OCI-LY1 (cell line): ENCODE measurements around the gene MTFR2.

ENCODE experiments used
- H2AFZ ChIP-seq: fragments of 200-600 bp; sonication (generic), shearing (Covaris generic); 2 replicates; pipeline ENCODE4 v1.6.0; 2014; ENCODE audit warnings: antibody characterized with exemption, mild to moderate bottlenecking, low read length
- H3F3A ChIP-seq: fragments of 200-600 bp; sonication (generic), shearing (Covaris generic); 2 replicates; pipeline ENCODE4 v1.6.0; 2014; ENCODE audit warnings: mild to moderate bottlenecking, antibody characterized with exemption, low read length, moderate library complexity; ENCODE audit not compliant: insufficient read depth
- H3K27ac ChIP-seq: fragments of 200-600 bp; sonication (generic); 2 replicates; pipeline ENCODE4 v1.5.1; 2014; ENCODE audit warnings: low read length, mixed run types, mild to moderate bottlenecking, low read depth; ENCODE audit not compliant: poor library complexity, severe bottlenecking
- H3K27me3 ChIP-seq: fragments of 200-600 bp; sonication (generic); 2 replicates; pipeline ENCODE4 v1.6.0; 2014; ENCODE audit warnings: antibody characterized with exemption, mild to moderate bottlenecking, low read length, moderate library complexity; ENCODE audit not compliant: insufficient read depth
- H3K36me3 ChIP-seq: fragments of 200-600 bp; sonication (generic); 2 replicates; pipeline ENCODE4 v1.6.1; 2014; ENCODE audit warnings: mild to moderate bottlenecking, antibody characterized with exemption, low read length, moderate library complexity, mixed read lengths; ENCODE audit not compliant: insufficient read depth
- H3K4me1 ChIP-seq: fragments of 200-600 bp; sonication (generic); 2 replicates; pipeline ENCODE4 v1.5.1; 2014; ENCODE audit warnings: mild to moderate bottlenecking, low read length, moderate library complexity; ENCODE audit not compliant: insufficient read depth, severe bottlenecking
- H3K4me2 ChIP-seq: fragments of 200-600 bp; sonication (generic), shearing (Covaris generic); 2 replicates; pipeline ENCODE4 v1.6.1; 2014; ENCODE audit warnings: low read length
- H3K4me3 ChIP-seq: fragments of 200-600 bp; sonication (generic); 2 replicates; pipeline ENCODE4 v1.5.1; 2014; ENCODE audit warnings: low read length, low read depth, mild to moderate bottlenecking, mixed read lengths; ENCODE audit not compliant: poor library complexity, severe bottlenecking
- H3K79me2 ChIP-seq: fragments of 200-600 bp; shearing (Covaris generic); 2 replicates; pipeline ENCODE4 v1.6.1; 2016; ENCODE audit warnings: mixed run types, low read length, mixed read lengths; ENCODE audit not compliant: insufficient read depth
- H3K9ac ChIP-seq: fragments of 200-600 bp; sonication (generic), shearing (Covaris generic); 2 replicates; pipeline ENCODE4 v1.6.1; 2014; ENCODE audit warnings: mild to moderate bottlenecking, low read length, mixed read lengths
- H3K9me2 ChIP-seq: fragments of 200-600 bp; sonication (generic), shearing (Covaris generic); 2 replicates; pipeline ENCODE4 v1.6.1; 2014; ENCODE audit warnings: low read depth, mild to moderate bottlenecking, low read length, mixed read lengths
- H3K9me3 ChIP-seq: fragments of 200-600 bp; shearing (Covaris generic); 2 replicates; pipeline ENCODE4 v1.6.1; 2014; ENCODE audit warnings: low read length, mixed read lengths
- H4K20me1 ChIP-seq: fragments of 200-600 bp; sonication (generic), shearing (Covaris generic); 2 replicates; pipeline ENCODE4 v1.6.0; 2016; ENCODE audit warnings: mild to moderate bottlenecking, low read length; ENCODE audit not compliant: insufficient read depth
- EZH2 ChIP-seq: fragments of 200-600 bp; sonication (generic), shearing (Covaris generic); IDR thresholded peaks from 2 replicates; pipeline ENCODE4 v1.8.0; 2017; ENCODE audit warnings: borderline replicate concordance, mixed run types, mild to moderate bottlenecking, antibody characterized with exemption, low read length, moderate library complexity, mixed read lengths
- TF ChIP-seq, protein P1 (sequence below): fragments of 200-600 bp; sonication (generic), shearing (Covaris generic); IDR thresholded peaks from 2 replicates; pipeline ENCODE4 v1.5.1; 2017; ENCODE audit warnings: mild to moderate bottlenecking, antibody characterized with exemption, low read length, moderate library complexity, mixed read lengths

MTFR2 gene

DNA sequence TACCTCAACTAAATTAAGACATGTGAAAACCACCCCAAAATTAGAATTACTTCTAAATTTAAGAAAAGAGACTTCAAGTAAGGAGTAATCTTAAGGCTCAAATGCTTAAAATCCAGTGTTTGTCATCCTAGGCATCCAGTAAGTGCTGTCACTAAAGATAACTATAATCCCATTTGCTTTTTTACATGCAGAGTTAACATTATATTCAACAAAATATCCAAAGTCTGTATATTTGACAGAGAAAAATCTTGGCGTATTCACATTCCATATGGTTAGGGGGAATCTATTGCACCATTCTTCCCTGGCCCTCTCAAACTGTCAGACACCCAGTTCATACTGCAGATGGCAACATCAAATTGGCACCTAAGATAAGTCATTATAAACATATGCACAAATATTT, 17.4 kb downstream of the MTFR2 start:
- H3K4me1 ChIP-seq, result no peaks in the 10 kb centered on the region
- H3K9me2 ChIP-seq, result no peaks in the 10 kb centered on the region
- H2AFZ ChIP-seq, result no peak overlapping the region
- no peaks in the 10 kb centered on the region for H3K79me2 ChIP-seq
- H3F3A ChIP-seq, result no peaks in the 10 kb centered on the region
- H3K27me3 ChIP-seq, result no peaks in the 10 kb centered on the region
- no peaks in the 10 kb centered on the region for H4K20me1 ChIP-seq
- H3K9ac ChIP-seq, result no peak overlapping the region
- no peak overlapping the region for H3K4me3 ChIP-seq
- peaks cover 43% of the 10 kb centered on the region for H3K36me3 ChIP-seq
- TF ChIP-seq, protein P1, sequence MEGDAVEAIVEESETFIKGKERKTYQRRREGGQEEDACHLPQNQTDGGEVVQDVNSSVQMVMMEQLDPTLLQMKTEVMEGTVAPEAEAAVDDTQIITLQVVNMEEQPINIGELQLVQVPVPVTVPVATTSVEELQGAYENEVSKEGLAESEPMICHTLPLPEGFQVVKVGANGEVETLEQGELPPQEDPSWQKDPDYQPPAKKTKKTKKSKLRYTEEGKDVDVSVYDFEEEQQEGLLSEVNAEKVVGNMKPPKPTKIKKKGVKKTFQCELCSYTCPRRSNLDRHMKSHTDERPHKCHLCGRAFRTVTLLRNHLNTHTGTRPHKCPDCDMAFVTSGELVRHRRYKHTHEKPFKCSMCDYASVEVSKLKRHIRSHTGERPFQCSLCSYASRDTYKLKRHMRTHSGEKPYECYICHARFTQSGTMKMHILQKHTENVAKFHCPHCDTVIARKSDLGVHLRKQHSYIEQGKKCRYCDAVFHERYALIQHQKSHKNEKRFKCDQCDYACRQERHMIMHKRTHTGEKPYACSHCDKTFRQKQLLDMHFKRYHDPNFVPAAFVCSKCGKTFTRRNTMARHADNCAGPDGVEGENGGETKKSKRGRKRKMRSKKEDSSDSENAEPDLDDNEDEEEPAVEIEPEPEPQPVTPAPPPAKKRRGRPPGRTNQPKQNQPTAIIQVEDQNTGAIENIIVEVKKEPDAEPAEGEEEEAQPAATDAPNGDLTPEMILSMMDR, result no peak
- TF ChIP-seq EZH2, result no peak
- no peak overlapping the region for H3K27ac ChIP-seq
- H3K4me2 ChIP-seq, result no peak overlapping the region
- no peaks in the 10 kb centered on the region for H3K9me3 ChIP-seq

DNA sequence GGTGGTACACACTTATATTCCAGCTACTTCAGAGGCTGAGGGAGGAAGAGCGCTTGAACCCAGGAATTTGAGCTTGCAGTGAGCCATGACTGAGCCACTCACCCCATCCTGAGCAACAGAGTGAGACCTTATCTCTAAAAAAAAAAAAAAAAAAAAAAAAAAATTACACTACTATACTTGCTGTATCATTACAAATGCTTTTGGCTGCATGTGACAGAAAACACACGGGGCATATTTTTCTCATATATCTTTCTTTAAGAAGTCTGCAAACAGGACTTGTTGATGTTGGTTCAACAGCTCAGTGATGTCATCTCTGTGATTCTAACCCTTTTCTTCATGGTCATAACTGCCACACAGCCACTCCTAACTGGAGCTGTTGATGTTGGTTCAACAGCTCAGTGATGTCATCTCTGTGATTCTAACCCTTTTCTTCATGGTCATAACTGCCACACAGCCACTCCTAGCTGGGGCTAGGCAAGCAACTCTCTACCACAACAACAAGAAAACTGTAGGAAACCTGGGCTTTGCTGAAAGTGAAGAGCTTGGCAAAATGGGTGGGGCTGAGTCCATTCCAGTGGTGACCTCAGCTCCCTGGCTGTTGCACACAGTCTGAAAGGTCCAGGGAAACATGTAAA, 19.8 kb downstream of the MTFR2 start:
- Histone ChIP-seq H2AFZ (no peak overlapping the region), H3K9me2 (no peaks in the 10 kb centered on the region), H3K36me3 (peaks cover 26% of the 10 kb centered on the region), H3K9ac (no peak overlapping the region), H3F3A (no peaks in the 10 kb centered on the region), H3K4me1 (no peaks in the 10 kb centered on the region), H3K27ac (no peak overlapping the region), H3K9me3 (no peaks in the 10 kb centered on the region), H4K20me1 (no peaks in the 10 kb centered on the region), H3K27me3 (no peaks in the 10 kb centered on the region), H3K4me2 (no peak overlapping the region), H3K4me3 (no peak overlapping the region), H3K79me2 (no peaks in the 10 kb centered on the region)
- TF ChIP-seq EZH2, result no peak
- TF ChIP-seq, protein P1, result no peak

DNA sequence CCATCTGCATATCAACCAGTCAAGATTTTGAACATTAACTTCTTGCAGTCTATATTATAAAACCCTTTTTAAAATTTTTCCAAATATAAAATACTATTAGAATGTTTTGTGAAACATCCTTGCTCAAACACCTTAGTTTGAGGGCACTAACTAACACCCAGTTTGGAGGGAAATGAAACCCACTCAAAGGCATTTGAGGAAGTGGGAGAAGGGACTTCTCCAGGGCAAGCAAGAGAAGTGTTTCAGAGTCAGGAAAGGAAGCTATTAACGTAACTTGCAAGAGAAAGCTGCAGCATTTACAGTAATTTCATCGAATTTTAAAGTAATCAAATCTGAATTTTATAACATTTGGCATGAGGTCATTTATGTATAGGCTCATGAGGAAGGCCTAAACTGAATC, 21.3 kb downstream of the MTFR2 start:
- Histone ChIP-seq H2AFZ (no peak overlapping the region), H3K27me3 (no peaks in the 10 kb centered on the region), H4K20me1 (no peaks in the 10 kb centered on the region), H3K9me3 (no peaks in the 10 kb centered on the region), H3K4me3 (no peak overlapping the region), H3K9me2 (no peaks in the 10 kb centered on the region), H3K4me1 (no peaks in the 10 kb centered on the region), H3K27ac (no peak overlapping the region), H3K4me2 (no peak overlapping the region), H3F3A (no peaks in the 10 kb centered on the region), H3K9ac (no peak overlapping the region), H3K79me2 (no peaks in the 10 kb centered on the region), H3K36me3 (peaks cover 17% of the 10 kb centered on the region)
- TF ChIP-seq EZH2, result no peak
- TF ChIP-seq, protein P1, result no peak
